Loucy (cell line): Measurements from ENCODE around the gene RAI14.

Experiments
- H2AFZ ChIP-seq: fragments of 200-600 bp; sonication (generic); 2 replicates; pipeline ENCODE4 v1.6.0; 2016; ENCODE audit warnings: antibody characterized with exemption, mild to moderate bottlenecking, low read length, moderate library complexity
- H3F3A ChIP-seq: fragments of 200-600 bp; 2 replicates; pipeline ENCODE4 v1.6.0; 2016; ENCODE audit warnings: antibody characterized with exemption, low read depth, mild to moderate bottlenecking
- H3K27me3 ChIP-seq: fragments of 200-600 bp; sonication (generic); 2 replicates; pipeline ENCODE4 v1.6.1; 2014; ENCODE audit warnings: low read length, mild to moderate bottlenecking; ENCODE audit not compliant: insufficient read depth, poor library complexity, severe bottlenecking
- H3K36me3 ChIP-seq: fragments of 200-600 bp; sonication (generic); 2 replicates; pipeline ENCODE4 v1.6.1; 2016; ENCODE audit warnings: low read length; ENCODE audit not compliant: insufficient read depth
- H3K4me1 ChIP-seq: fragments of 200-600 bp; sonication (generic); 2 replicates; pipeline ENCODE4 v1.5.1; 2014; ENCODE audit warnings: low read length, mild to moderate bottlenecking; ENCODE audit not compliant: insufficient read depth, poor library complexity, severe bottlenecking
- H3K4me2 ChIP-seq: fragments of 200-600 bp; sonication (generic); 2 replicates; pipeline ENCODE4 v1.6.0; 2014; ENCODE audit warnings: antibody characterized with exemption, low read length, low read depth, mild to moderate bottlenecking; ENCODE audit not compliant: poor library complexity, severe bottlenecking
- H3K4me3 ChIP-seq: fragments of 200-600 bp; sonication (generic); 2 replicates; pipeline ENCODE4 v1.5.1; 2014; ENCODE audit warnings: low read length, mild to moderate bottlenecking, mixed read lengths; ENCODE audit not compliant: poor library complexity, severe bottlenecking
- H3K79me2 ChIP-seq: fragments of 200-600 bp; sonication (generic); 2 replicates; pipeline ENCODE4 v1.6.1; 2014; ENCODE audit warnings: low read length; ENCODE audit not compliant: insufficient read depth
- H3K9ac ChIP-seq: fragments of 200-600 bp; sonication (generic); 2 replicates; pipeline ENCODE4 v1.6.0; 2014; ENCODE audit warnings: mild to moderate bottlenecking, low read depth, low read length, moderate library complexity; ENCODE audit not compliant: poor library complexity, severe bottlenecking
- H3K9me2 ChIP-seq: fragments of 200-600 bp; sonication (generic); replicated peaks from 2 replicates; pipeline ENCODE4 v1.6.1; 2016; ENCODE audit warnings: low read depth, low read length, mixed read lengths
- H3K9me3 ChIP-seq: fragments of 200-600 bp; sonication (generic); 2 replicates; pipeline ENCODE4 v1.6.1; 2014; ENCODE audit warnings: mild to moderate bottlenecking, antibody characterized with exemption, low read length, low read depth; ENCODE audit not compliant: insufficient read depth
- H4K20me1 ChIP-seq: fragments of 200-600 bp; sonication (generic); 2 replicates; pipeline ENCODE4 v1.6.0; 2014; ENCODE audit warnings: antibody characterized with exemption, low read length, mild to moderate bottlenecking; ENCODE audit not compliant: insufficient read depth, poor library complexity, severe bottlenecking
- EZH2phosphoT487 ChIP-seq: fragments of 200-600 bp; IDR thresholded peaks from 2 replicates; pipeline ENCODE4 v1.6.1; 2018; ENCODE audit warnings: antibody characterized with exemption, mild to moderate bottlenecking, moderate library complexity, borderline replicate concordance
- TF ChIP-seq, protein P1 (sequence below): fragments of 200-600 bp; sonication (generic); conservative IDR thresholded peaks from 2 replicates; pipeline ENCODE4 v1.5.1; 2014; ENCODE audit warnings: mild to moderate bottlenecking, antibody characterized with exemption, low read length

Gene RAI14

DNA sequence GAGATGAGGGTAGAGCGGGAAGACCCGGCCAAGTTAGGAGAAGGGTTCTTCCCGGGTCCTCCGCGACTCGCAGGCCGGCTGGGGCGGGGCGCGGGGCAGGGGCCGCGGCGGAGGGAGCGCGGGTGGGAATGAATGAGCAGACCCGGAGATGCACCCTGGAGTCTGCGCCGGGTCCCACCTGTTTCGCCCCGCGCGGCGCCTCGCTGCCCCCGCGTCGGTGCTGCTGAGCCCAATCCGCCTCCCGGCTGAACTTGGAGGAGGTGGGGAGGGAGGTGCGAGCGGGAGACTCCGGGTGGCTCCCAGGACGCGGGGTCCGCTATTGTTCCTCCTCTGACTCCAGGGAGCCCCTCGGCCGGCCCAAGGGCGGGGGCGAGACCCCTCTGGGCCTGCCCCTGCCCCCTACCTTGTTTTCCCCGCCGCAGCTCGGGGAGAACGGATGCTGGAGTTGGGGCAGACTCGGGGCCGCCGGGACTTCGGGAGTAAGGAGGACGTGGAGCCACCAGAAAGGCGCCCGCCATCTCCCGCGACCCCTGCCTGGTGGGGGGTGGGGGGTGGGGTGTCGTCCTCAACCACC is 659 bp downstream of the RAI14 start:
- Histone ChIP-seq H3K9me2 (no peaks in the 10 kb centered on the region), H3K4me1 (peaks cover 37% of the 10 kb centered on the region), H4K20me1 (no peaks in the 10 kb centered on the region), H3K4me3 (peak overlapping the region; percentile 88), H3K4me2 (peak overlapping the region; percentile 98), H3K79me2 (peaks cover 44% of the 10 kb centered on the region), H2AFZ (peak overlapping the region; percentile 81), H3K36me3 (no peaks in the 10 kb centered on the region), H3K27me3 (no peaks in the 10 kb centered on the region), H3F3A (peaks cover 14% of the 10 kb centered on the region; the same call in 1 of the 2 replicates), H3K9me3 (no peaks in the 10 kb centered on the region), H3K9ac (peak overlapping the region; percentile 88)
- TF ChIP-seq, protein P1, sequence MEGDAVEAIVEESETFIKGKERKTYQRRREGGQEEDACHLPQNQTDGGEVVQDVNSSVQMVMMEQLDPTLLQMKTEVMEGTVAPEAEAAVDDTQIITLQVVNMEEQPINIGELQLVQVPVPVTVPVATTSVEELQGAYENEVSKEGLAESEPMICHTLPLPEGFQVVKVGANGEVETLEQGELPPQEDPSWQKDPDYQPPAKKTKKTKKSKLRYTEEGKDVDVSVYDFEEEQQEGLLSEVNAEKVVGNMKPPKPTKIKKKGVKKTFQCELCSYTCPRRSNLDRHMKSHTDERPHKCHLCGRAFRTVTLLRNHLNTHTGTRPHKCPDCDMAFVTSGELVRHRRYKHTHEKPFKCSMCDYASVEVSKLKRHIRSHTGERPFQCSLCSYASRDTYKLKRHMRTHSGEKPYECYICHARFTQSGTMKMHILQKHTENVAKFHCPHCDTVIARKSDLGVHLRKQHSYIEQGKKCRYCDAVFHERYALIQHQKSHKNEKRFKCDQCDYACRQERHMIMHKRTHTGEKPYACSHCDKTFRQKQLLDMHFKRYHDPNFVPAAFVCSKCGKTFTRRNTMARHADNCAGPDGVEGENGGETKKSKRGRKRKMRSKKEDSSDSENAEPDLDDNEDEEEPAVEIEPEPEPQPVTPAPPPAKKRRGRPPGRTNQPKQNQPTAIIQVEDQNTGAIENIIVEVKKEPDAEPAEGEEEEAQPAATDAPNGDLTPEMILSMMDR = no peak
- TF ChIP-seq EZH2phosphoT487 = no peak

DNA sequence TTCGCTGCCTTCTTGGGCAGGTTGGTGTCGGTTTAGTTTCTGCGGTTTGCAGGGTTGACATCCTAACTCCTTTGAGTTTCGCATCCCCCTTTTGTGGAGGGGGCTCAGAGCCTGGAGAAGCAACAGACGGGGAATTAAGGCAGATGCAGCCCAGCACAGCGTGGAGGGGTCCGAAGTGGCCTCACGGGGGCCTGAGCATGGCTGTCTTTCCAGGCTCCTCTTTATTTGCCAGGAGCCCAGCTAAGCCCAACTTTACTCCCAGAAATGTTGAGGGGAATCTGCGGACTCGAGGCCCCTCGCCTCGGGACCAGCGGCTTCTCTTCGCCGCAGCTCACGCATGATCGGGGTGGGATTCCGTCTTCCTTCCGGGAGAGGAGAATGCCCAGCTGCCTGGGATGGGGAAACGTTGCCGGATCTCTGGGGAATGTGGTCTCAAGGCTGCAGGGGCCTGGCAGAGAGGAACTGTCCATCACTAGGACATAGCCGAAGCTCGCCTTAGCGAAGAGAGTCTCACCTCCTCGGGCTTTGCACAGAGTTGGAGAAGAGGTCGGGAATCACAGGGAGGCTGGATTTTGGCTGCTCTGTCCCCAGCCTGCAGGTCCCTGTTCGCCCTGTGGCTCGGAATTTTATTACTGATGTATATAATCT is 1.3 kb downstream of the RAI14 start:
- Histone ChIP-seq H3K4me1 (peaks cover 32% of the 10 kb centered on the region), H3K4me3 (peak overlapping the region; percentile 88), H3K79me2 (peaks cover 46% of the 10 kb centered on the region), H3K27me3 (no peaks in the 10 kb centered on the region), H3K9me2 (no peaks in the 10 kb centered on the region), H3F3A (peaks cover 14% of the 10 kb centered on the region; the same call in 1 of the 2 replicates), H3K9ac (peak overlapping the region; percentile 88), H3K9me3 (no peaks in the 10 kb centered on the region), H2AFZ (peak overlapping the region; percentile 81), H4K20me1 (no peaks in the 10 kb centered on the region), H3K36me3 (no peaks in the 10 kb centered on the region), H3K4me2 (peak overlapping the region; percentile 98)
- TF ChIP-seq EZH2phosphoT487 = no peak
- TF ChIP-seq, protein P1 = no peak

- no peaks in the 10 kb centered on the region for H3K9me2 ChIP-seq
- H3K4me1 ChIP-seq = peaks cover 32% of the 10 kb centered on the region
- H2AFZ ChIP-seq = no peak overlapping the region
- H3K79me2 ChIP-seq = peaks cover 48% of the 10 kb centered on the region
- H3K9ac ChIP-seq = peak overlapping the region; percentile 88
- no peaks in the 10 kb centered on the region for H3K27me3 ChIP-seq
- H3F3A ChIP-seq = peaks cover 14% of the 10 kb centered on the region; the same call in 1 of the 2 replicates
- H3K4me2 ChIP-seq = peak overlapping the region; percentile 98
- no peaks in the 10 kb centered on the region for H4K20me1 ChIP-seq
- TF ChIP-seq, protein P1 = no peak
- no peak for TF ChIP-seq EZH2phosphoT487
- no peaks in the 10 kb centered on the region for H3K9me3 ChIP-seq
- no peaks in the 10 kb centered on the region for H3K36me3 ChIP-seq
- peak overlapping the region; percentile 88 for H3K4me3 ChIP-seq
These were observed 1.9 kb downstream of the RAI14 start for GRCh38 chr5:34657988-34658387.
